Testis (tissue), 2 donors: ENCODE results near the gene CEP78.

Experiments used
- POLR2A ChIP-seq: fragments of 450-650 bp; IDR thresholded peaks from one replicate; pipeline ENCODE4 v1.6.1; 2017; ENCODE audit warnings: antibody characterized with exemption, mild to moderate bottlenecking, moderate library complexity
- TF ChIP-seq, protein P1 (sequence below), 3 experiments: fragments of 450-650 bp in 2 of 3; fragments of 200-600 bp in 1 of 3; sonication (generic) in 1 of 3; IDR thresholded peaks; one replicate each; pipeline ENCODE4 v1.5.1; 2016 to 2019; ENCODE audit warnings: antibody characterized with exemption in 3 of 3, mild to moderate bottlenecking in 2 of 3, moderate library complexity in 1 of 3

DNA sequence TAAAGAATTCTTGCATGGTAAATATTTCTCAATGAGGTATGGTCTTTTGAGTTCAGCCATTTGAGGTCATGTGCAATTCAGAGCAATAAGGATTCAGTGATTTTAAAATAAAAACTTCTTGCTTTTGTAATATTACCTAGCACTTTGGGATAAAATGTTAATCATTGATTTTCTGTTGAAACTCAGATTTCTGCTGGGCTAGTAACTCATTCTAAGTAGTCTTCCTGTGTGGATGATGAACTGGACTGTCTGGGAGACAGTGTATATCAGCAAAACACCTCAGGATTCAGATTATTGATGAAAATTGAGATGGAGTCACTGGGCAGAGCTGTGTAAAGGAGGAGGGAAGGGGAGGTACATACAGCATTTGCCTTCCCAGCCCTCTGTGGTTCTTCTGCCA is 50.2 kb downstream of the CEP78 start:
- TF ChIP-seq, protein P1, sequence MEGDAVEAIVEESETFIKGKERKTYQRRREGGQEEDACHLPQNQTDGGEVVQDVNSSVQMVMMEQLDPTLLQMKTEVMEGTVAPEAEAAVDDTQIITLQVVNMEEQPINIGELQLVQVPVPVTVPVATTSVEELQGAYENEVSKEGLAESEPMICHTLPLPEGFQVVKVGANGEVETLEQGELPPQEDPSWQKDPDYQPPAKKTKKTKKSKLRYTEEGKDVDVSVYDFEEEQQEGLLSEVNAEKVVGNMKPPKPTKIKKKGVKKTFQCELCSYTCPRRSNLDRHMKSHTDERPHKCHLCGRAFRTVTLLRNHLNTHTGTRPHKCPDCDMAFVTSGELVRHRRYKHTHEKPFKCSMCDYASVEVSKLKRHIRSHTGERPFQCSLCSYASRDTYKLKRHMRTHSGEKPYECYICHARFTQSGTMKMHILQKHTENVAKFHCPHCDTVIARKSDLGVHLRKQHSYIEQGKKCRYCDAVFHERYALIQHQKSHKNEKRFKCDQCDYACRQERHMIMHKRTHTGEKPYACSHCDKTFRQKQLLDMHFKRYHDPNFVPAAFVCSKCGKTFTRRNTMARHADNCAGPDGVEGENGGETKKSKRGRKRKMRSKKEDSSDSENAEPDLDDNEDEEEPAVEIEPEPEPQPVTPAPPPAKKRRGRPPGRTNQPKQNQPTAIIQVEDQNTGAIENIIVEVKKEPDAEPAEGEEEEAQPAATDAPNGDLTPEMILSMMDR (IDR thresholded peaks at IDR 0.05) = no peak
- TF ChIP-seq POLR2A = no peak
